Breast epithelium (tissue), 3 donors: ENCODE results near the gene MSI1.

Experiments
- POLR2AphosphoS5 ChIP-seq, 3 donors: sonication (generic); formaldehyde crosslinking; IDR thresholded peaks; one replicate each; pipeline ENCODE4 v1.6.1; 2017; ENCODE audit warnings: antibody characterized with exemption in 3 of 3
- TF ChIP-seq, protein P1 (sequence below), 3 donors: fragments of 450-650 bp; IDR thresholded peaks; one replicate each; pipeline ENCODE4 v1.5.1; 2016 to 2017; ENCODE audit warnings: antibody characterized with exemption in 3 of 3, mild to moderate bottlenecking in 3 of 3, moderate library complexity in 3 of 3

DNA sequence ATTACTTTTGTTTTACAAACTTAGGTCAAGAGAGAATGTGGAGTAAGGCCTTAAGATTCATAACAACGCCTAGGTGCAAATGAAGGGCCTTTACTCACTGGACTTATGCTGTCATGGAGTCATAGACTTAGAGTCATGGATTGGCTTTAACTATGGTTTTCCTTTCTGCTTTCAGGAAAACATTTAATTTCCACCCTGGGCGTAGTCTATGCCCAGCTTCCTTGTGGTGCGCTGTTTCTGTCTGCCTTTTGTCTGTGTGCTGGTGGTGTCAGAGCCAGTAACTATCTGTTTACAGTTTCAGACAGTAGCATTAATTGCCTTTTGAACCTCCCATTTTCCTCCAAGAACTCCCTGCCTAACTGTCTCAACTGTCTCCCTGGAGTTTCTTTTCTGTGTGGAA lies 37.1 kb upstream of the MSI1 start:
- TF ChIP-seq, protein P1, sequence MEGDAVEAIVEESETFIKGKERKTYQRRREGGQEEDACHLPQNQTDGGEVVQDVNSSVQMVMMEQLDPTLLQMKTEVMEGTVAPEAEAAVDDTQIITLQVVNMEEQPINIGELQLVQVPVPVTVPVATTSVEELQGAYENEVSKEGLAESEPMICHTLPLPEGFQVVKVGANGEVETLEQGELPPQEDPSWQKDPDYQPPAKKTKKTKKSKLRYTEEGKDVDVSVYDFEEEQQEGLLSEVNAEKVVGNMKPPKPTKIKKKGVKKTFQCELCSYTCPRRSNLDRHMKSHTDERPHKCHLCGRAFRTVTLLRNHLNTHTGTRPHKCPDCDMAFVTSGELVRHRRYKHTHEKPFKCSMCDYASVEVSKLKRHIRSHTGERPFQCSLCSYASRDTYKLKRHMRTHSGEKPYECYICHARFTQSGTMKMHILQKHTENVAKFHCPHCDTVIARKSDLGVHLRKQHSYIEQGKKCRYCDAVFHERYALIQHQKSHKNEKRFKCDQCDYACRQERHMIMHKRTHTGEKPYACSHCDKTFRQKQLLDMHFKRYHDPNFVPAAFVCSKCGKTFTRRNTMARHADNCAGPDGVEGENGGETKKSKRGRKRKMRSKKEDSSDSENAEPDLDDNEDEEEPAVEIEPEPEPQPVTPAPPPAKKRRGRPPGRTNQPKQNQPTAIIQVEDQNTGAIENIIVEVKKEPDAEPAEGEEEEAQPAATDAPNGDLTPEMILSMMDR (IDR thresholded peaks at IDR 0.05) = no peak
- TF ChIP-seq POLR2AphosphoS5 (IDR thresholded peaks at IDR 0.05) = no peak
